OCI-LY1 (cell line): ENCODE data around the gene PDHX.

Experiments used
- EZH2 ChIP-seq: fragments of 200-600 bp; sonication (generic), shearing (Covaris generic); IDR thresholded peaks from 2 replicates; pipeline ENCODE4 v1.8.0; 2017; ENCODE audit warnings: borderline replicate concordance, mixed run types, mild to moderate bottlenecking, antibody characterized with exemption, low read length, moderate library complexity, mixed read lengths
- TF ChIP-seq, protein P1 (sequence below): fragments of 200-600 bp; sonication (generic), shearing (Covaris generic); IDR thresholded peaks from 2 replicates; pipeline ENCODE4 v1.5.1; 2017; ENCODE audit warnings: mild to moderate bottlenecking, antibody characterized with exemption, low read length, moderate library complexity, mixed read lengths

DNA sequence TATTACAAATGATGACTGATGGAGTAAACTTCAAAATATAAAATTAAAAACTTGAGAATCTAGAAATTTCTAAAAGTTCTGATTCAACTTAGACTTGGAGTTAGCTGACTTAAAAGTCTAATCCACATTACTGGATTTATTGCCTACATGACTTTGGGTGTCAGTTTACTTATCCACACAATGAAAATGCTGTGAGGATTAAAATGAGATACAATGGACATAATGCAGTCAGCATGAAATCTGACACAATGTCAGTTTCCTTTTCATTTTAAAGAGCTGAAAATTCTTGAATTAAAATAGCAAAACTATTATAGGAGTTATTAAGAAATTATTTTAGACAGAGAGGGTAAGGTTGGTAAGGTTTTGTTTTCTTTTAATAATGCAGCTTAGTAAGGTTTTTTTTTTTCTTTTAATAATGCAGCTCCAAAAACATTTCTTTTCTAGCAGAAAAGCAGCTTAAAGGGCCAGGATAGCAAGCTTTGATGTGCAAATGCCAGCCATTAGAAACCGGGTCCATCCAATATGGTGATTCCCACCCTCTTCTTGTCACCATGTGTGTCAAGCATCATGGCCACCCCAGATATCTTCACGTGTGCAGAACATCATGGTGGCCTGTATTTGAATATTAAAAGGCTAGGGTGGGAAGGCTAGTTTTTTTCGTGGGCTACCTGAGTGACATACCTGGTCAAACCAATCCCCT lies 19.1 kb upstream of the PDHX start:
- TF ChIP-seq, protein P1, sequence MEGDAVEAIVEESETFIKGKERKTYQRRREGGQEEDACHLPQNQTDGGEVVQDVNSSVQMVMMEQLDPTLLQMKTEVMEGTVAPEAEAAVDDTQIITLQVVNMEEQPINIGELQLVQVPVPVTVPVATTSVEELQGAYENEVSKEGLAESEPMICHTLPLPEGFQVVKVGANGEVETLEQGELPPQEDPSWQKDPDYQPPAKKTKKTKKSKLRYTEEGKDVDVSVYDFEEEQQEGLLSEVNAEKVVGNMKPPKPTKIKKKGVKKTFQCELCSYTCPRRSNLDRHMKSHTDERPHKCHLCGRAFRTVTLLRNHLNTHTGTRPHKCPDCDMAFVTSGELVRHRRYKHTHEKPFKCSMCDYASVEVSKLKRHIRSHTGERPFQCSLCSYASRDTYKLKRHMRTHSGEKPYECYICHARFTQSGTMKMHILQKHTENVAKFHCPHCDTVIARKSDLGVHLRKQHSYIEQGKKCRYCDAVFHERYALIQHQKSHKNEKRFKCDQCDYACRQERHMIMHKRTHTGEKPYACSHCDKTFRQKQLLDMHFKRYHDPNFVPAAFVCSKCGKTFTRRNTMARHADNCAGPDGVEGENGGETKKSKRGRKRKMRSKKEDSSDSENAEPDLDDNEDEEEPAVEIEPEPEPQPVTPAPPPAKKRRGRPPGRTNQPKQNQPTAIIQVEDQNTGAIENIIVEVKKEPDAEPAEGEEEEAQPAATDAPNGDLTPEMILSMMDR = no peak
- no peak for TF ChIP-seq EZH2
